GM18526 (cell line): ENCODE measurements around the gene FRS2.
A peak's percentile ranks its signal among the peaks of the same experiment; 100 is the strongest.

ENCODE experiments used
- POLR2A ChIP-seq: IDR thresholded peaks from 3 replicates; pipeline ENCODE4 v1.6.1; 2011; ENCODE audit not compliant: insufficient read length; ENCODE audit errors: extremely low read depth

FRS2 gene, protein sequence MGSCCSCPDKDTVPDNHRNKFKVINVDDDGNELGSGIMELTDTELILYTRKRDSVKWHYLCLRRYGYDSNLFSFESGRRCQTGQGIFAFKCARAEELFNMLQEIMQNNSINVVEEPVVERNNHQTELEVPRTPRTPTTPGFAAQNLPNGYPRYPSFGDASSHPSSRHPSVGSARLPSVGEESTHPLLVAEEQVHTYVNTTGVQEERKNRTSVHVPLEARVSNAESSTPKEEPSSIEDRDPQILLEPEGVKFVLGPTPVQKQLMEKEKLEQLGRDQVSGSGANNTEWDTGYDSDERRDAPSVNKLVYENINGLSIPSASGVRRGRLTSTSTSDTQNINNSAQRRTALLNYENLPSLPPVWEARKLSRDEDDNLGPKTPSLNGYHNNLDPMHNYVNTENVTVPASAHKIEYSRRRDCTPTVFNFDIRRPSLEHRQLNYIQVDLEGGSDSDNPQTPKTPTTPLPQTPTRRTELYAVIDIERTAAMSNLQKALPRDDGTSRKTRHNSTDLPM

DNA sequence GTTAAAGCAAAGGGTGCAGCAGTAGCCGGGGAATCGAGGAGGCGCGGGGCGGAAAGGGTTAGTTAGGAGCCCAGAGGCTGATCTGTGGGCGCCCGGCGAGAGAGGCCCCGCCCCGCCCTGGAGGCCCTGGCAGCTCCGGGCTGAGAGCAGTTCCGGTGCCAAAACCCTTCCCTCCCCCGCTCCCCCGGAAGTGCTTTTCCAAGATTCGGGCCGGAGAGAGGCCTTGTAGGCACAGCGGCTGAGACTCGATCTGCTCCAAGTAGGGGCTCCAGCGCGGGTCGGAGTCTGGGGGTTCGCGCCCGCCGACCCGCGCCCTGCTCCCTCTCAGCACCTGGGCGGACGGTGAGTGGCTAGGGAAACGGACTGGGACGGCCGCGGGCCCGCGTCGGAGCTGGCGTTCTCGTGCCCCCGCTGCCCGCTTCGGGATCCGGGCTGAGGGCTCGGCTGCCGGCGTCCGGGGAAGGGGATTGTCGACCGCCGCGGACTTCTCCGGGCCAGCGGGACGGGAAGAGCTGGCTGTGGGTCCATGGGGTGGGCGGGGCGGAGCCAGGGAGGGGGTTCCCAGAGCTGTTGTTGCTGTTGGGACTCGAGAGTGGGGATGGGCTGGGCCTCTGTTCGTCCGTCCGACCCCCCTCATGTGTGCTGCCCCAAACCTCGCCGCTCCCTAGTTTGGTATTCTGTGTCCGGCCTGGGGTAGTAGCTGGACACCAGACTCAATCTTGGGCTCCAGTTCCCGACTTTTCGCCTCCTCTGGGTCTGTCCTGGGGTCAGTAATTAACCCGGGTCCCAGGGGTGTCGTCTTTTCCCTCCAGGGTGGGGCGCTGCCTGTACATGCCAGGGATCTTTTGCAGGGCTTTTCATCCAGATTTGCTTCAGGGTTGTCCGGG lies at the start of gene FRS2:
Gene FRS2 (plus strand): TSS at position 200 of the 887 bp plus-strand sequence. CDS start 98,643 bp downstream, outside the sequence.
- TF ChIP-seq POLR2A: peak; percentile 69

DNA sequence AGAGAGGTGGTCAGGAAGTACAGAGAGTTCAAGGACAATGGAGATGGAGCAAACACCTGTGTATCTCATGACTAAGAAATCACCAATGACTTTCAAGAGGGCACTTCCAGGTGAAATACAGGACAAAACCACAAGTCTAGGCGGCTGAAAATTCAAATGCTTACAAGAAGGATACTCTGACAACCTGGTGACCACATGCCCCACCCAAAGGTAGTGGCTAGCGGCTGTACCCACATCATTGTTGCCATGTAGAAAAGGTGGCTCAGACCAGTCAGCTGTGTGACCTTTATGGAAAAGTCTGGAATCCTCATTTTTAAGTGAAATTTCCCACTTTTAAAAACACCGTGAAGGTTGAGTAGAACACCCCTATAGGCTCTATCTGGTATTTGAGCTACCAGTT lies 48.6 kb upstream of the FRS2 start:
- TF ChIP-seq POLR2A: no peak

DNA sequence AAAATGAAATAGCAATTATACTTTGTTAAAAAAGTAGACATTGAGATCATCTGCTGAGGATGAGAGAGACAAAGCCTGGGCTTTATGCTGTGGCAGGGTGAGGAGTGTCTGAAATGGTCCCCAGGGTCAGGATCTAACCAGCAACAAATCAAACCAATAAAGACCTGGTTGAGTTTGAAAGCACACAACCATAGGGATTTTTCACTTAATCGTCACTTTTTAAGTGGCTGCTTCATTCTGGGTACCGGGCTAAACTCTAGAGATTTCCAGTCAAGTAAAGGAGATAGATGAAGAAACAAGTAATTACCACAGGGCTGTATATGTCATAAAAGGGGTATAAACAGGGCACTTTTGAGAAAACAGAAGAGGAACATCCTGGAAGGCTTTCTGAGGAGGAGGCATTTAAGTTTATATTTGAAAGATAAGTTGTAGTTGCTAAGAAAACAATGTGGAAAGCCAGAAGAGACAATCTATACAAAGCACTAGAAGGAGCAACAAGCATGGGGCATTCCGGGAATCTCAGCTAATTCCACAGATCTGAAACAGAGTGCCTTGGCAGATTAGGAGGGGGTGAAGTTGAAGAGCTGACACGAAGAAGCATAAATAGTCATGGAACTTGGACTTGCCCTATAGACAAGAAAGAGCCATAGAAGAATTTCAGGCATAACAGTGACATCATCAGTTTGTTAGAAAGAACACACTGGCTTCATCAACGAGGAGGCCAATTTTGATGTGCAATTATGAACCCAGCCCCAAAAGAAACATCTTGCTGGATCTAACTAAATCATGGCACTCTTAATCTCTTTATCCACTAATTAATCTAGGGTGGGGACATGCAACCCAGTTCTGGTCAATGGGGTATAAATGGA lies 46.9 kb upstream of the FRS2 start:
- TF ChIP-seq POLR2A: no peak

DNA sequence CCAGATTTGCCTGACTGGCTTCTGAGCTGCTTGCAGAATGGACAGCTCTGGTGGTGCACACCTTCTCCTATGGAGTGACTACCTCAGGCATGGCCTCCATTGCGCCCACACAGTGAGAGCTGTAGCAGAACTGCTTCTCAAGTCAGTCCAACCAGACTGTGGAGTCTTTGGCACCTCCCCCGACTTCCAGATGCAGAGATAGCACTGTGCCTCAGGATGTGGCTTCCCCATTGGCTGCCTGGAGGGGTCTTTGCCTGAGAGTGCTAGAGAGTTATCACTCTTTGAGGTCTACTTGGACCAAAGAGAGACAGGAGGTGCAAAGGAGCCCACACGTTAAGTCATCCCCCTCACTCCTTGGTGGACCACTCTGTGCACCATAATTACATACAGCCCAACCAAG lies 44.8 kb upstream of the FRS2 start:
- no peak for TF ChIP-seq POLR2A

DNA sequence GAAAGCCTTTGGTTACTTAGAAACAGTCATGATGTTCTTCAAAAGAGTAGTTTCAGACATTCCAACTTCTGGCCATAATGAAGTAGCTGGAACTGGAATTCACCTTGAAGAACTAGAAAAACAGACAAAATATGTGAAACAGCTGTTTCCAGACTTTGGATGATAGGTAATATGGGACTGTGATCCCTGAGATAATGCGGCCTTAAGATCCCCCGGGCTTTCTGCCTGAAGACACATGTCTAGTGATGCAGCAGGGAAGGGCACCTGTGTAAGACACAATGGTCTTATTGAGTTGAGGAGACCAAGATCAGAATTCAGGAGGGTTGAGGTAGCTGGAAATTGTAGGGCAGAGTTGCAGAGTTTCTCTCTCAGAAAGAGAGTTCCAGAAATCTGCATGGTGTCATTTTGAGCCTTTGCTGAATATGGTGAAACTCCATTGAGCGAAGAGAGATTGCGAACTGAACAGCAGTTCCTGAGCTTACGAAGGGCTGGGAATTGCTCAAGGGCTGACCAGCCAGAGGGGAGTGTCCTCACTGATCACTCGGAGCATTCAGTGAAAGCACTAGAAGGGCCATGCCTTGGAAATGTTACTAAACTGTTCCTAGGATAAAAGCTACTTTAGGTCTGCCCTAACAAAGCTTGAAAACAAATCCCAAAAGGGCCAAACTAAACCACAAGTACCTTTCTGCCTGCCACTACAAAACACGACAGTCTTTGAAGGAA lies 41.7 kb upstream of the FRS2 start:
- no peak for TF ChIP-seq POLR2A

DNA sequence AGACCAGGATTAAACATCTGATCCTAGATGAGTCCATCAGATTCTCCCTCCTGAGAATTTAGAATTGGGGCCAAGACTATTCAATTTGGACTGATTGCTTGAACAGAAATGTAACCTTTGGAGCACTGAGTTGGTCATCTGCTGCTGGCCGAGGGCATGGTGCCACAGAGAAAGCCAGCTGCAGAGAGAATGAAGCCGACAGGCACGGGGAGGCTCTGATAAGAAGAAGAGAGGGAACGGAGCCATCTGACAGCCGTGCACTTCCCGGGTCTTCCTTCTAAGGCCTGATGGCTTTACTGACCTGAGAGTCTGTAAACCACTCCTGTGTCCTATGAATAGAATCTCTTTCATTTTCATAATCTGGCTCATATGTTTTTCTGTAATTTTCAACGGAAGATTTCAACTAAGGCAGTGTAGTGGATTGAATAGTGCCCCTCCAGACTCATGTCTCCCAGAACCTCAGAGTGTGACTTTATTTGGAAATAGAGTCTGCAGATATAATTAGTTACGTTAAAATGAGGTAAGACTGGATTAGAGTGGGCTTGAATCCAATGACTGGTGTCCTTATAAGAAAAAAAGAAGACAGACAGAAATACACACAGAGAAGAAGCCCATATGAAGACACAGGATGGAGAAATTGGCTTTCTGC lies 39.1 kb upstream of the FRS2 start:
- TF ChIP-seq POLR2A: no peak

DNA sequence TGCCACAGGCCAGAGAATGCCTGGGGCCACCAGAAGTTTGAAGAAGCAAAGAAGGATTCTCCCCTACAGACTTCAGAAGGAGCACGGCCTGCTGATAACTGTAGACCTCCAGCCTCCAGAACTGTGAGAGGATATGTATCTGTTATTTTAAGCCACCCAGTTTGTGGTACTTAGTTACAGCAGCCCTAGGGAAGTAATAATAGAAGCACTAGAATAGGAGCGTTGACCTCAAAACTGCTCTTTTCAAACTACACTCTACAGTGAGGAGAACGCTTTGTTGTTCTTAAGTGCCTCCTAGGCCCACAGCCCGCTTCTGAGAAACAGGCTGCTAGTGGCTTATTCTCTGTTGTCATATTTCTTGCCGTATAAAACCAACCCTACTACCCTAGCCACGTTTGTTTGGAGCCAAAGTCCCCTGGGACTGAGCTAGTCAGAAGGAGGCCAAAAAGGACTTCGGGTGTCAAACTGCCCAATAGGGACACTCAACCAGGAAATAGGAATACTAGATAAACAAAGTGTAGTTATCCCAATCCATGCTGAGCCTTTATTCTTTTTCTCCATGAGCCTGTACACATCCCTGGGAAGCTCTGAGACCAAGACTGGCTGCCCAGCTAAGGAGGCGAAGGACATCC lies 38.5 kb upstream of the FRS2 start:
- TF ChIP-seq POLR2A: no peak

DNA sequence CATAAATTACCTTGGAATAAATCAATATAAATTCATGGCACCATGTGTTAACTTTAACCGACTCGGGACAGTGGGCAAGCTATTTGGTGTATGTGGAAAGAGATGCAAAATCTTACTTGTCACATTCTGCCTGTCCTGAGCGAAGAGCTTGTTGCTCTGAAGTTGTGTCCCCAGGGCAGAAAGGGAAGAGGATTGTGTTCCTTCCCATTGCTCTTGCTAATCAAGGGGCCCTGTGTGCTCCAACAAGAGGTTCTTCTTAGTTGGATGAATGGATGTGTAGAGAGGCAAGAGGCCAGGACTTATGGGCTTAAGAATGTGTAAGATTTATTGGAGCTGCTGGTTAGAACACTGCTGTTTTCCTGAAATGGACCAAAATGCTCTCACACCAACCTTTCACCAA lies 36.5 kb upstream of the FRS2 start:
- TF ChIP-seq POLR2A: no peak

DNA sequence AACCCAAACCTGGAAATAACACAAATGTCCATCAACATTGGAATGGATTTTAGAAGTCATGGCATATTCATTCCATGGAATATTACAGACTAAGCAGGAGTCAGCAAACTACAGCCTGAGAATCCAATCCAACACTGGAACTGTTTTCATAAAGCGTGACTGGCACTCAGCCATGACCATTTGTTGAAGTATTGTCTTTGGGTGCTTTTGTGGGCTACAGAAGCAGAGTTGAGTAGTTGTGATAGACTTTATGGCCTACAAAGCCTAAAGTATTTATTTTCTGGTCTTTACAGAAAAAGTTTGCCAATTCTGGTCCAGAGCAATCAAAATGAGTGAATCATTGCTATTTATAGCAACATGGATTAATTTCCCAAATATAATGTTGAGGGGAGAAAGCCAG lies 34.5 kb upstream of the FRS2 start:
- no peak for TF ChIP-seq POLR2A

DNA sequence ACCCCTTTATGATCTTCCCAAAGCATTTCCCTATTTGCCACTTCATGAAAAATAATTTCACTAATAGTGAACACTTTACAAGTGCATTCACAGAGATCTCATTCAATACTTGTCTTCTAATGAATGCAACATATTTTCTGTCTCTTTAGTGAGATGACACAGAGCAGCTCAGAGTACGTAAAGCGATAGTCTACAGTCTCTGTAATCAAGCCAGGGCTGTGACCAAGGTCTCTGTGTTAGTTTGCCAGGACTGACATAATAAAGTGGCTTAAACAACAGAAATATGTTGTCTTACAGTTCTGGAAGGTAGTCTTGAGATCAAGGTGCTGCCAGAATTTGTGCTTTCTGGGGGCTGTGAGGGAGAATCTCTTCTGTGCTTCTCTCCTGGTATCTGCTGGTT lies 33.1 kb upstream of the FRS2 start:
- TF ChIP-seq POLR2A: no peak

DNA sequence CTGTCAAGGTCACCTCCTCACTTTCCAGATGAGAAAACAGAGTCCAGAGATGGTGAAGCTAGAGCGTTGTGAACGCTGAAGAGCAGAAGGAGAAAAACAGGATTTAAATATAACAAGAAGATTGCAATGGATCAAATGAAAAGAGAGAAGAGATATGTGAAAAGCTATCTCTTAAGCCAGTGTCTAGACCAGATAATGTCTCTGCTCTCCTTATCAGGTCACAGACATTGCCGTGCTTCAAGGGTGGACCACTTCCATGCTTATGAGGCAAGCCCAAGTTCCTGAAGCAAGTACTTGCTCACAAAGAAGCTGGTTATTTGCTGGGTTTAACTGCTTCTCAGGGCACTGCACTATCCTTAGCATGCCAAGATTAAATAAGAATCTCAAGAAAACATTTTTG lies 31.6 kb upstream of the FRS2 start:
- TF ChIP-seq POLR2A: no peak

DNA sequence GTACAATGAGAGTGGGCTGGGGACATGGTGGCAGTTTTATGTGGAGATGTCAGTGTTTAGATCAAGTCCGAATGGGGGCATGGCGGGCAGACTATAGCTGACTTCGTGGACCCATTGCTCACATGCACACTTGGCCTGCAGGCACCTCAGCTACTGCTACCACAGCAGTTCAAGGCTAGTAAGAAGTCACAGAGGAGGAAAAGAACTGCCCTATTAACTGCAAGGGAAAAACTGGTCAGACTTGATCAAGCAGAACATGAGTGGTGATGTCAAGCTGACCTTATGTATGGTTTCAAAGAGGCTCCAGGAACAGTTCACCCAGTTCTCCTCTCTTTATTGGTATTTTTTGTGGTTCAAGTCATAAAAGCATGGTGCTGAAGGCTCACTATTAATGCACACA lies 30.2 kb upstream of the FRS2 start:
- TF ChIP-seq POLR2A: no peak

DNA sequence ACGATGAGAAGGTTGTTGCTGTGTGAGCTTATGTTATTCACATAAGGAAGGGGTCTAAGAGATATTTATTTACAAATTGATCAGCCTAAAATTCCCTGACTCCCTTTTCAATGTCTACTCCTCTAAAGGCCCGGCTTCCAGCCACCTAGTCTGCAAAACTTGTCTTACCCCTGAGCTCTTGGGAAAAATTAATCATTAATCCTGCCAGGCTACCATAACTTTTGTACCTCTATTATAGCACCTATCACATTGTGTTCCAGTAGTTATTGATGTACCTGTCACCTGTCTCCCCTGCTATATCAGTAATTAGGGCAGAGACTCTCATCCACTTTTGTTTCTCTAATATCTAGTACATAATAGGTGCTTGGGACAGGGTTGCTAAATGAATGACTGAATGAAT lies 29.3 kb upstream of the FRS2 start:
- no peak for TF ChIP-seq POLR2A
